ENCODE data around the gene CPSF4L.
A peak's percentile ranks its signal among the peaks of the same experiment; 100 is the strongest.

Gene CPSF4L

GRCh38 chr17:73215447-73215846, 46.2 kb downstream of the CPSF4L start:
- peak; percentile 68 for TF ChIP-seq ZFP69B (tag by site-specific recombination; IDR thresholded peaks at IDR 0.05)
- TF ChIP-seq ZBTB1 (tag by site-specific recombination; IDR thresholded peaks at IDR 0.05), result no peak
- TF ChIP-seq RBAK (tag by site-specific recombination; IDR thresholded peaks at IDR 0.05), result no peak
- no peak for TF ChIP-seq ZNF175 (tag by site-specific recombination; IDR thresholded peaks at IDR 0.05)
- Histone ChIP-seq H3K9me3 (ENCODE audit: control insufficient read depth, insufficient read depth, low read depth, low read length) (no peaks in the 10 kb centered on the region), H3K27ac (ENCODE audit: extremely low read depth, low read depth, low read length) (no peak overlapping the region), H3K4me1 (ENCODE audit: control insufficient read depth, insufficient read depth, low read length) (peaks cover 2% of the 10 kb centered on the region; the same call in 1 of the 2 replicates), H3K36me3 (ENCODE audit: control insufficient read depth in 2 of 2, insufficient read depth in 1 of 2, low read length in 2 of 2) (peaks cover 16 to 19% of the 10 kb centered on the region in 2 experiments; a peak in 2 of 3 replicates), H3K4me3 (ENCODE audit: low read depth, low read length) (no peak overlapping the region)
- POLR2A ChIA-PET, result interaction anchor here (1.2 to 3.2 kb wide), 2 partner anchors 8 to 16 kb away, joined by 3 to 13 read pairs; a partner anchor contains a TSS
- CTCF ChIA-PET, result interaction anchor here (0.7 to 3.4 kb wide), 8 partner anchors 9 to 490 kb away, joined by 3 to 14 read pairs (median 5); a partner anchor contains a TSS

GRCh38 chr17:73214851-73215250, 46.8 kb downstream of the CPSF4L start:
- TF ChIP-seq TRIM28 (IDR thresholded peaks at IDR 0.05; ENCODE audit: borderline replicate concordance, low read length), result no peak
- TF ChIP-seq BCL6B (tag by site-specific recombination; IDR thresholded peaks at IDR 0.05), result no peak
- no peak for TF ChIP-seq ZNF747 (tag by site-specific recombination; IDR thresholded peaks at IDR 0.05)
- no peak for TF ChIP-seq ZBTB11 (tag by site-specific recombination; conservative IDR thresholded peaks at IDR 0.05; ENCODE audit: low read depth)
- no peak for TF ChIP-seq ZNF707 (tag by site-specific recombination; IDR thresholded peaks at IDR 0.05)
- TF ChIP-seq ZSCAN4 (tag by site-specific recombination; IDR thresholded peaks at IDR 0.05), result no peak
- no peak for TF ChIP-seq ZNF561 (tag by site-specific recombination; IDR thresholded peaks at IDR 0.05; ENCODE audit: borderline replicate concordance)
- TF ChIP-seq ZNF585B (tag by site-specific recombination; IDR thresholded peaks at IDR 0.05), result no peak
- no peak for TF ChIP-seq ZNF335 (tag by site-specific recombination; conservative IDR thresholded peaks at IDR 0.05)
- no peak for TF ChIP-seq BCL11A (tag by site-specific recombination; IDR thresholded peaks at IDR 0.05; ENCODE audit: low read depth)
- no peak for TF ChIP-seq ZNF146 (tag by site-specific recombination; IDR thresholded peaks at IDR 0.05)
- no peak for TF ChIP-seq ZBTB20 (tag by site-specific recombination; IDR thresholded peaks at IDR 0.05)
- TF ChIP-seq ZNF510 (tag by site-specific recombination; IDR thresholded peaks at IDR 0.05; ENCODE audit: insufficient replicate concordance), result no peak
- no peak for TF ChIP-seq ZNF701 (tag by site-specific recombination; IDR thresholded peaks at IDR 0.05)
- TF ChIP-seq ZNF677 (tag by site-specific recombination; IDR thresholded peaks at IDR 0.05), result no peak
- no peak for TF ChIP-seq ZNF600 (tag by site-specific recombination; IDR thresholded peaks at IDR 0.05)
- ChIA-PET CTCF (interaction anchor here (0.7 to 3.4 kb wide), 9 partner anchors 9 to 489 kb away, joined by 3 to 14 read pairs (median 4); a partner anchor contains a TSS), POLR2A (interaction anchor here (1.2 to 3.2 kb wide), 2 partner anchors 8 to 17 kb away, joined by 3 to 13 read pairs; a partner anchor contains a TSS)
- Histone ChIP-seq H3K4me3 (ENCODE audit: low read depth, low read length) (no peak overlapping the region), H3K9me3 (ENCODE audit: control insufficient read depth, insufficient read depth, low read depth, low read length) (no peaks in the 10 kb centered on the region), H3K4me1 (ENCODE audit: control insufficient read depth, insufficient read depth, low read length) (peaks cover 5% of the 10 kb centered on the region; the same call in 1 of the 2 replicates), H3K27ac (ENCODE audit: extremely low read depth, low read depth, low read length) (no peak overlapping the region), H3K36me3 (ENCODE audit: control insufficient read depth in 2 of 2, insufficient read depth in 1 of 2, low read length in 2 of 2) (peaks cover 16 to 22% of the 10 kb centered on the region in 2 experiments; a peak in 2 of 3 replicates)
